ENCODE results near the gene THAP10. TPM values are rescaled to one million over a fixed set of nuclear protein-coding genes. Genes with fewer than 3 reads are reported as not detected.
"Not testable (repeated sequence)": the region's sequence is repeated elsewhere in the genome, so short reads cannot be mapped to it uniquely, and the experiment has no call there.

THAP10 gene
- total and polyA plus RNA-seq, 2 donors (not counting 1 experiment from before 2014, with no cell fraction given) = 0.07 to 0.37 TPM

DNA sequence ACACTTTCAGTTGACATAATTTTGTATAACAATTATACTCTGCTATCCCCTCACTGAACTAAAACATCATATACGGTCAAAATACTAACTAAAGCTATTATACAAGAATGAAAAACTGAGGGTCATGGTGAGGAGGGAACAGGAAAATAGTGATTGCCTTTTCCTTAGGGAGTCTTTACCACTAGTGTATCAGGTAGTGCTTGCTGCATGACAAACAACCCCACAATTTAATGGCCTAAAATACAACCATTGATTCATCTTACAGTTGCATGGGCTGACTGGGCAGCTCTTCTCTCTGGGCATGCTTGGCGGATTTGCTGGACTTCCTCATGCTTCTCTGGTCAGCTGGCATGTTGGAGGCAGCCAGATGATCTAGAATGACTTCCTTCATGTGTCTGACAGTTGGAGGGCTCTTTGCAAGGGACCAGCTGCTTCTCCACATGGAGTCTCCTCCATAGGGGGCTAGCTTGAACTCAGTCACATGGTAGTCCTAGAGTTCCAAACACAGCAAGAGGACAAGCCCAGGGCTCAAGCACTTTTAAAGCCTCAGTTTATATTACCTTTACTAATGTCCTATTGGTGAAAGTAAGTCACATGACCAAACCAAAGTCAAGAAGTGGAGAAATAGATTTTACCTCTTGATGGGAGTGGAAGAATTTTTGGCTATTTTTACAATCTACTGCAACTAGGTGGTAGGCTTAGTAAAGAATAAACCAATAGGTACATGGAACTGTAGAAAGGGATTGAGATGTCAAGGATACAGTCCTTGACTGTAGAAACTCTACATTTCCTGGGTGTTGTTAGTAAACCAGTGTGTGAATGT is 18.8 kb downstream of the THAP10 start:
- no peaks in the 10 kb centered on the region for H3K9me3 Mint-ChIP-seq (ENCODE audit: insufficient read depth)
- DNase-seq (no peak), ATAC-seq (ENCODE audit: low read depth) (no peak)
- no peaks in the 10 kb centered on the region for H3K36me3 ChIP-seq (replicated peaks in 1 of 2; ENCODE audit: control extremely low read depth in 1 of 2, control insufficient read depth in 1 of 2, extremely low read depth in 1 of 2, insufficient read depth in 2 of 2, low read length in 1 of 2)
- intact Hi-C loops (cut with micrococcal nuclease) = no loop called here
- H3K79me2 ChIP-seq (ENCODE audit: control insufficient read depth, insufficient read depth, low read length) = no peaks in the 10 kb centered on the region
- no peak overlapping the region for H3K4me2 ChIP-seq (replicated peaks; ENCODE audit: low read depth, low read length, poor library complexity, severe bottlenecking)
- no peak overlapping the region for H3K27ac Mint-ChIP-seq
- no peak overlapping the region for H3K9ac ChIP-seq (ENCODE audit: low read length)
- CTCF ChIA-PET = no interaction called here
- TF ChIP-seq, protein P1, sequence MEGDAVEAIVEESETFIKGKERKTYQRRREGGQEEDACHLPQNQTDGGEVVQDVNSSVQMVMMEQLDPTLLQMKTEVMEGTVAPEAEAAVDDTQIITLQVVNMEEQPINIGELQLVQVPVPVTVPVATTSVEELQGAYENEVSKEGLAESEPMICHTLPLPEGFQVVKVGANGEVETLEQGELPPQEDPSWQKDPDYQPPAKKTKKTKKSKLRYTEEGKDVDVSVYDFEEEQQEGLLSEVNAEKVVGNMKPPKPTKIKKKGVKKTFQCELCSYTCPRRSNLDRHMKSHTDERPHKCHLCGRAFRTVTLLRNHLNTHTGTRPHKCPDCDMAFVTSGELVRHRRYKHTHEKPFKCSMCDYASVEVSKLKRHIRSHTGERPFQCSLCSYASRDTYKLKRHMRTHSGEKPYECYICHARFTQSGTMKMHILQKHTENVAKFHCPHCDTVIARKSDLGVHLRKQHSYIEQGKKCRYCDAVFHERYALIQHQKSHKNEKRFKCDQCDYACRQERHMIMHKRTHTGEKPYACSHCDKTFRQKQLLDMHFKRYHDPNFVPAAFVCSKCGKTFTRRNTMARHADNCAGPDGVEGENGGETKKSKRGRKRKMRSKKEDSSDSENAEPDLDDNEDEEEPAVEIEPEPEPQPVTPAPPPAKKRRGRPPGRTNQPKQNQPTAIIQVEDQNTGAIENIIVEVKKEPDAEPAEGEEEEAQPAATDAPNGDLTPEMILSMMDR (IDR thresholded peaks at IDR 0.05) = no peak
- no peak for TF ChIP-seq EZH2 (IDR thresholded peaks at IDR 0.05; ENCODE audit: borderline replicate concordance, insufficient read depth, low read depth, low read length, poor library complexity, severe bottlenecking)
- H4K20me1 ChIP-seq (ENCODE audit: control insufficient read depth, insufficient read depth, low read length, poor library complexity, severe bottlenecking) = no peaks in the 10 kb centered on the region
- peaks cover 23% of the 10 kb centered on the region for H3K27me3 Mint-ChIP-seq
- H3K27ac ChIP-seq (ENCODE audit: low read length in 2 of 2) = no peak overlapping the region
- H3K4me3 ChIP-seq (ENCODE audit: control extremely low read depth in 1 of 5, extremely low read depth in 1 of 5, insufficient read depth in 1 of 5, low read depth in 2 of 5, low read length in 4 of 5) = no peak overlapping the region
- POLR2A ChIA-PET = no interaction called here
- no peak overlapping the region for H3K4me3 Mint-ChIP-seq
- no peak overlapping the region for H2AFZ ChIP-seq (ENCODE audit: insufficient read depth, low read depth, low read length, poor library complexity, severe bottlenecking)
- peaks cover 0 to 4% (median 2%) of the 10 kb centered on the region in 4 experiments for H3K27me3 ChIP-seq (replicated peaks in 1 of 4; ENCODE audit: control extremely low read depth in 1 of 4, control insufficient read depth in 3 of 4, insufficient read depth in 4 of 4, low read length in 3 of 4)
- no peaks in the 10 kb centered on the region for H3K4me1 ChIP-seq (ENCODE audit: control insufficient read depth in 2 of 2, insufficient read depth in 2 of 2, low read length in 2 of 2)
- H3K9me3 ChIP-seq (ENCODE audit: control extremely low read depth in 1 of 3, control insufficient read depth in 2 of 3, insufficient read depth in 1 of 3, low read length in 2 of 3) = peaks cover 0 to 3% (median 2%) of the 10 kb centered on the region in 3 donors
- H3K4me1 Mint-ChIP-seq = no peaks in the 10 kb centered on the region
- WGBS (ENCODE audit: insufficient coverage) = 56% methylated on average over 1 of the region's 2 CpGs

DNA sequence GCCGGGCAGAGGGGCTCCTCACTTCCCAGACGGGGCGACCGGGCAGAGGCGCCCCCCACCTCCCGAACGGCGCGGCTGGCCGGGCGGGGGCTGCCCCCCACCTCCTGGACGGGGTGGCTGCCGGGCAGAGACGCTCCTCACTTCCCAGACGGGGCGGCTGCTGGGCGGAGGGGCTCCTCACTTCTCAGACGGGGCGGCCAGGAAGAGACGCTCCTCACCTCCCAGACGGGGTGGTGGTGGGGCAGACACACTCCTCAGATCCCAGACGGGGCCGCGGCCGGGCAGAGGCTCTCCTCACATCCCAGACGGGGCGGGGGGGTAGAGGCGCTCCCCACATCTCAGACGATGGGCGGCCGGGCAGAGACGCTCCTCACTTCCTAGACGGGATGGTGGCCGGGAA is 20.7 kb downstream of the THAP10 start:
- H3K4me1 ChIP-seq (ENCODE audit: control insufficient read depth in 2 of 2, insufficient read depth in 2 of 2, low read length in 2 of 2); H3K4me2 ChIP-seq (replicated peaks; ENCODE audit: low read depth, low read length, poor library complexity, severe bottlenecking); ATAC-seq (ENCODE audit: low read depth); H3K79me2 ChIP-seq (ENCODE audit: control insufficient read depth, insufficient read depth, low read length); H3K9me3 ChIP-seq (ENCODE audit: control extremely low read depth in 1 of 3, control insufficient read depth in 2 of 3, insufficient read depth in 1 of 3, low read length in 2 of 3); H2AFZ ChIP-seq (ENCODE audit: insufficient read depth, low read depth, low read length, poor library complexity, severe bottlenecking); DNase-seq; intact Hi-C loops (cut with micrococcal nuclease); H3K9ac ChIP-seq (ENCODE audit: low read length); H3K4me3 Mint-ChIP-seq; H4K20me1 ChIP-seq (ENCODE audit: control insufficient read depth, insufficient read depth, low read length, poor library complexity, severe bottlenecking); H3K27ac Mint-ChIP-seq; H3K4me1 Mint-ChIP-seq; H3K27me3 ChIP-seq (replicated peaks in 1 of 4; ENCODE audit: control extremely low read depth in 1 of 4, control insufficient read depth in 3 of 4, insufficient read depth in 4 of 4, low read length in 3 of 4); CTCF ChIA-PET; H3K9me3 Mint-ChIP-seq (ENCODE audit: insufficient read depth); POLR2A ChIA-PET; H3K27ac ChIP-seq (ENCODE audit: low read length in 2 of 2); H3K36me3 ChIP-seq (replicated peaks in 1 of 2; ENCODE audit: control extremely low read depth in 1 of 2, control insufficient read depth in 1 of 2, extremely low read depth in 1 of 2, insufficient read depth in 2 of 2, low read length in 1 of 2); H3K4me3 ChIP-seq (ENCODE audit: control extremely low read depth in 1 of 5, extremely low read depth in 1 of 5, insufficient read depth in 1 of 5, low read depth in 2 of 5, low read length in 4 of 5): not testable (repeated sequence)
- 94% methylated on average over 13 of the region's 34 CpGs for WGBS (ENCODE audit: insufficient coverage)
- peaks cover 14% of the 10 kb centered on the region for H3K27me3 Mint-ChIP-seq

Data from B cell (primary cell).